ENCODE data around the gene BCL10.

Gene BCL10

GRCh38 chr1:85307987-85308832, 31.8 kb upstream of the BCL10 start:
- Histone ChIP-seq H4K20me1 (ENCODE audit: insufficient read depth) (no peaks in the 10 kb centered on the region), H3K79me2 (ENCODE audit: insufficient read depth, low read depth) (no peaks in the 10 kb centered on the region), H3K27me3 (ENCODE audit: insufficient read depth, low read depth) (no peaks in the 10 kb centered on the region), H3K4me2 (0 out of 2 replicates have a peak overlapping the region, but pooled peaks have one; percentile 25), H3K9ac (no peak overlapping the region), H3K36me3 (ENCODE audit: insufficient read depth) (no peaks in the 10 kb centered on the region), H2AFZ (ENCODE audit: low read depth) (no peak overlapping the region), H3K4me1 (ENCODE audit: low read depth, poor library complexity, severe bottlenecking) (no peaks in the 10 kb centered on the region), H3K4me3 (IDR thresholded peaks at IDR 0.05; ENCODE audit: insufficient read depth, low read depth, low read length) (no peak overlapping the region), H3K27ac (no peak overlapping the region)
- peak; percentile 66 for TF ChIP-seq CTCF (conservative IDR thresholded peaks at IDR 0.05; ENCODE audit: low read depth, low read length)

GRCh38 chr1:85306236-85306635, 29.8 kb upstream of the BCL10 start:
- H3K36me3 ChIP-seq (ENCODE audit: insufficient read depth) = no peaks in the 10 kb centered on the region
- no peak overlapping the region for H2AFZ ChIP-seq (ENCODE audit: low read depth)
- no peaks in the 10 kb centered on the region for H3K4me1 ChIP-seq (ENCODE audit: low read depth, poor library complexity, severe bottlenecking)
- no peaks in the 10 kb centered on the region for H4K20me1 ChIP-seq (ENCODE audit: insufficient read depth)
- no peaks in the 10 kb centered on the region for H3K27me3 ChIP-seq (ENCODE audit: insufficient read depth, low read depth)
- no peak overlapping the region for H3K27ac ChIP-seq
- H3K9ac ChIP-seq = no peak overlapping the region
- no peak overlapping the region for H3K4me2 ChIP-seq
- TF ChIP-seq CTCF (conservative IDR thresholded peaks at IDR 0.05; ENCODE audit: low read depth, low read length) = no peak
- H3K79me2 ChIP-seq (ENCODE audit: insufficient read depth, low read depth) = no peaks in the 10 kb centered on the region
- no peak overlapping the region for H3K4me3 ChIP-seq (IDR thresholded peaks at IDR 0.05; ENCODE audit: insufficient read depth, low read depth, low read length)

GRCh38 chr1:85303440-85304162, 27.2 kb upstream of the BCL10 start:
- Histone ChIP-seq H2AFZ (ENCODE audit: low read depth) (no peak overlapping the region), H3K27me3 (ENCODE audit: insufficient read depth, low read depth) (no peaks in the 10 kb centered on the region), H3K4me3 (IDR thresholded peaks at IDR 0.05; ENCODE audit: insufficient read depth, low read depth, low read length) (no peak overlapping the region), H3K27ac (no peak overlapping the region), H3K79me2 (ENCODE audit: insufficient read depth, low read depth) (no peaks in the 10 kb centered on the region), H3K4me1 (ENCODE audit: low read depth, poor library complexity, severe bottlenecking) (no peaks in the 10 kb centered on the region), H4K20me1 (ENCODE audit: insufficient read depth) (no peaks in the 10 kb centered on the region), H3K4me2 (no peak overlapping the region), H3K36me3 (ENCODE audit: insufficient read depth) (no peaks in the 10 kb centered on the region), H3K9ac (no peak overlapping the region)
- no peak for TF ChIP-seq CTCF (conservative IDR thresholded peaks at IDR 0.05; ENCODE audit: low read depth, low read length)

- Histone ChIP-seq H3K36me3 (ENCODE audit: insufficient read depth) (no peaks in the 10 kb centered on the region), H3K9ac (no peak overlapping the region), H4K20me1 (ENCODE audit: insufficient read depth) (no peaks in the 10 kb centered on the region), H2AFZ (ENCODE audit: low read depth) (no peak overlapping the region), H3K4me2 (no peak overlapping the region), H3K27me3 (ENCODE audit: insufficient read depth, low read depth) (no peaks in the 10 kb centered on the region), H3K27ac (no peak overlapping the region), H3K79me2 (ENCODE audit: insufficient read depth, low read depth) (no peaks in the 10 kb centered on the region), H3K4me1 (ENCODE audit: low read depth, poor library complexity, severe bottlenecking) (no peaks in the 10 kb centered on the region), H3K4me3 (IDR thresholded peaks at IDR 0.05; ENCODE audit: insufficient read depth, low read depth, low read length) (no peak overlapping the region)
- no peak for TF ChIP-seq CTCF (conservative IDR thresholded peaks at IDR 0.05; ENCODE audit: low read depth, low read length)
Measured at GRCh38 chr1:85300140-85300539, 23.7 kb upstream of the BCL10 start.

Data from KMS-11 (cell line).